Activated CD8-positive, alpha-beta T cell treated with anti-CD3 and anti-CD28 coated beads for 36 hours (primary cell): ENCODE results near the gene FGF22. TPM values are rescaled to one million over a fixed set of nuclear protein-coding genes. Genes with fewer than 3 reads are reported as not detected.

Experiments used
- ATAC-seq: fragments of 200-7000 bp; cut with Tn5 transposase; one replicate; pipeline ENCODE4 v1.10.0; 2021; ENCODE audit warnings: mild to moderate bottlenecking, moderate library complexity
- CTCF ChIA-PET: fragments of 350-600 bp; sonication (Branson Sonifier 250); formaldehyde crosslinking; loops from one replicate; lab custom pipeline; 2021; ENCODE audit warnings: antibody characterized with exemption; lab: Charles Lee
- POLR2A ChIA-PET: fragments of 350-600 bp; sonication (Branson Sonifier 250); formaldehyde crosslinking; loops from one replicate; lab custom pipeline; 2021; ENCODE audit warnings: antibody characterized with exemption; lab: Charles Lee
- DNase-seq: peaks from one replicate; pipeline ENCODE4 v3.0.0-alpha.2; 2020
- H3K27ac Mint-ChIP-seq: one replicate; pipeline ENCODE4 v1.8.0; 2021; ENCODE audit warnings: mild to moderate bottlenecking, mixed read lengths
- H3K27me3 Mint-ChIP-seq: one replicate; pipeline ENCODE4 v1.8.0; 2021; ENCODE audit warnings: mixed read lengths
- H3K36me3 Mint-ChIP-seq: one replicate; pipeline ENCODE4 v1.8.0; 2021; ENCODE audit warnings: low read depth, mixed read lengths
- H3K4me1 Mint-ChIP-seq: one replicate; pipeline ENCODE4 v1.8.0; 2021; ENCODE audit warnings: low read depth, mixed read lengths
- H3K4me3 Mint-ChIP-seq: one replicate; pipeline ENCODE4 v1.8.0; 2021; ENCODE audit warnings: mild to moderate bottlenecking, moderate library complexity, mixed read lengths
- H3K9me3 Mint-ChIP-seq: one replicate; pipeline ENCODE4 v1.8.0; 2021; ENCODE audit warnings: mixed read lengths
- CTCF ChIP-seq: fragments of 200-600 bp; IDR thresholded peaks from one replicate; pipeline ENCODE4 v1.8.0; 2022; ENCODE audit warnings: antibody characterized with exemption, mild to moderate bottlenecking
- intact Hi-C: fragments of 100-400 bp; cut with micrococcal nuclease; formaldehyde crosslinking; loops from one replicate; pipeline ENCODE4 v1.10.0; 2022
- total RNA-seq, 2 experiments: library from RNA; stranded (reverse); gene quantifications; one replicate each; pipeline ENCODE4 v1.2.3, GENCODE V29; 2021

FGF22 gene
- total RNA-seq, 2 experiments from 2014 or later, result 0.16 TPM; not detected in 1

GRCh38 chr19:640606-641189, 1.0 kb downstream of the FGF22 start:
- Mint-ChIP-seq H3K27me3 (no peaks in the 10 kb centered on the region), H3K27ac (no peak overlapping the region), H3K4me1 (peaks cover 13% of the 10 kb centered on the region), H3K4me3 (no peak overlapping the region), H3K36me3 (peaks cover 3% of the 10 kb centered on the region), H3K9me3 (no peaks in the 10 kb centered on the region)
- DNase-seq (no peak), ATAC-seq (no peak)
- intact Hi-C loops, result no loop called here
- CTCF ChIA-PET, result no interaction called here
- no peak for TF ChIP-seq CTCF
- POLR2A ChIA-PET, result interaction anchor here (0.6 kb wide), 1 partner anchor 9 kb away, joined by 3 read pairs; no protein-coding TSS in a partner anchor

GRCh38 chr19:641702-642101, 2.0 kb downstream of the FGF22 start:
- Mint-ChIP-seq H3K27me3 (no peaks in the 10 kb centered on the region), H3K27ac (no peak overlapping the region), H3K36me3 (peaks cover 3% of the 10 kb centered on the region), H3K4me3 (no peak overlapping the region), H3K4me1 (peaks cover 13% of the 10 kb centered on the region), H3K9me3 (no peaks in the 10 kb centered on the region)
- CTCF ChIA-PET, result no interaction called here
- ATAC-seq (no peak), DNase-seq (no peak)
- POLR2A ChIA-PET, result interaction anchor here (0.8 to 1.1 kb wide), 2 partner anchors 9 to 111 kb away, joined by 3 read pairs; no protein-coding TSS in a partner anchor
- TF ChIP-seq CTCF, result no peak
- intact Hi-C loops, result no loop called here

- CTCF ChIA-PET, result no interaction called here
Observed at GRCh38 chr19:642767-643727, 3.4 kb downstream of the FGF22 start.

GRCh38 chr19:643736-644135, 4.1 kb downstream of the FGF22 start:
- ChIA-PET POLR2A (no interaction called here), CTCF (no interaction called here)
- DNase-seq, result no peak
- Mint-ChIP-seq H3K27ac (no peak overlapping the region), H3K9me3 (no peaks in the 10 kb centered on the region), H3K36me3 (peaks cover 3% of the 10 kb centered on the region), H3K4me1 (peaks cover 7% of the 10 kb centered on the region), H3K4me3 (no peak overlapping the region), H3K27me3 (no peaks in the 10 kb centered on the region)
- intact Hi-C loops, result no loop called here
- TF ChIP-seq CTCF, result no peak
- ATAC-seq, result no peak

More at GRCh38 chr19:642767-643727, 3.4 kb downstream of the FGF22 start:
- Mint-ChIP-seq H3K4me3 (no peak overlapping the region), H3K9me3 (no peaks in the 10 kb centered on the region), H3K27me3 (no peaks in the 10 kb centered on the region), H3K36me3 (peaks cover 3% of the 10 kb centered on the region), H3K27ac (no peak overlapping the region), H3K4me1 (peaks cover 11% of the 10 kb centered on the region)
- ATAC-seq (no peak), DNase-seq (no peak)
- intact Hi-C loops, result no loop called here
- no peak for TF ChIP-seq CTCF
- POLR2A ChIA-PET, result no interaction called here

DNA sequence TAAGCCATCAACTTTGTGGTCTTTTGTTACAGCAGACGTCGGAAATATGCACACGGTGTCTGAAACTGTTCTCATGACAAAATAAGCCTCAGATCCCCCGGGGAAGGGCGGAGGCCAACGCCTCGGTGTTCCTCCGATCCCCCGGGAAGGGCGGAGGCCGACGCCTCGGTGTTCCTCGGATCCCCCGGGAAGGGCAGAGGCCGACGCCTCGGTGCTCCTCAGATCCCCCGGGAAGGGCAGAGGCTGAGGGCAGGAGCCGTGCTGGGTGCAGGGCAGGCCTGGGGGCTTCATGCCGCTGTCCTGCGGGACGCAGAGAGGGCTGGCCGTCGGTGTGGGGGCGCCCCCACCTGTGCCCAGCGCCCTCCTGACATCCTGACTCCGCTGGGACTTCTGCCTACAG, 4.7 kb downstream of the FGF22 start:
- ATAC-seq, result no peak
- H3K4me3 Mint-ChIP-seq, result no peak overlapping the region
- ChIA-PET POLR2A (no interaction called here), CTCF (no interaction called here)
- H3K36me3 Mint-ChIP-seq, result peaks cover 3% of the 10 kb centered on the region
- no peak for DNase-seq
- no peak overlapping the region for H3K27ac Mint-ChIP-seq
- peaks cover 1% of the 10 kb centered on the region for H3K4me1 Mint-ChIP-seq
- no peak for TF ChIP-seq CTCF
- intact Hi-C loops, result no loop called here
- H3K9me3 Mint-ChIP-seq, result no peaks in the 10 kb centered on the region
- no peaks in the 10 kb centered on the region for H3K27me3 Mint-ChIP-seq
